Colonic mucosa (tissue), 4 donors: ENCODE results near the gene MEGF10. TPM values are rescaled to one million over a fixed set of nuclear protein-coding genes. Genes with fewer than 3 reads are reported as not detected.

Experiments used
- DNase-seq: peaks from one replicate; pipeline ENCODE4 v3.0.0-alpha.2; 2020
- H3K27ac ChIP-seq: fragments of 200-600 bp; one replicate; pipeline ENCODE4 v1.8.0; 2021
- H3K27me3 ChIP-seq: fragments of 200-600 bp; one replicate; pipeline ENCODE4 v1.8.0; 2021
- H3K36me3 ChIP-seq: fragments of 200-600 bp; one replicate; pipeline ENCODE4 v1.8.0; 2021
- H3K4me1 ChIP-seq: fragments of 200-600 bp; one replicate; pipeline ENCODE4 v1.8.0; 2021; ENCODE audit warnings: mild to moderate bottlenecking
- H3K4me3 ChIP-seq: fragments of 200-600 bp; one replicate; pipeline ENCODE4 v1.8.0; 2021
- H3K9ac ChIP-seq, 2 donors: one replicate each; pipeline ENCODE4 v1.7.0; 2013; ENCODE audit warnings: control low read depth in 2 of 2, low read depth in 2 of 2, low read length in 2 of 2
- H3K9me3 ChIP-seq: fragments of 200-600 bp; one replicate; pipeline ENCODE4 v1.8.0; 2021
- CTCF ChIP-seq: fragments of 200-600 bp; IDR thresholded peaks from one replicate; pipeline ENCODE4 v1.8.0; 2022; ENCODE audit warnings: antibody characterized with exemption, mild to moderate bottlenecking
- intact Hi-C: fragments of 100-400 bp; cut with DNase I; formaldehyde crosslinking; loops from one replicate; pipeline ENCODE4 v1.14.1; 2022
- total RNA-seq, 2 donors: library from RNA; stranded (reverse); fragmentation: NEBNext Ultra II Directional in 1 of 2; extraction: Animal tissue kit (Norgen Biotek cat#: 25700) in 1 of 2; gene quantifications; one replicate each; pipeline ENCODE4 v1.2.1, GENCODE V29; 2021
- donor health status: healthy.
- donor health status: DM: no; HTN: no; CAD: no.
- donor health status: DM: no; HTN: no; CAD: no.

The MEGF10 gene
- total RNA-seq, 2 donors from 2014 or later = 0.35 to 0.88 TPM

GRCh38 chr5:127326431-127326830 is 35.8 kb downstream of the MEGF10 start:
- Histone ChIP-seq H3K9me3 (no peaks in the 10 kb centered on the region), H3K4me1 (no peaks in the 10 kb centered on the region), H3K27me3 (no peaks in the 10 kb centered on the region), H3K4me3 (no peak overlapping the region), H3K9ac (no peak overlapping the region), H3K27ac (no peak overlapping the region), H3K36me3 (no peaks in the 10 kb centered on the region)
- intact Hi-C loops = no loop called here
- DNase-seq = no peak
- TF ChIP-seq CTCF = no peak

- no peak for DNase-seq
These were observed 36.6 kb downstream of the MEGF10 start for GRCh38 chr5:127326976-127327755.

GRCh38 chr5:127330116-127330515 is 39.5 kb downstream of the MEGF10 start:
- no peak overlapping the region for H3K4me3 ChIP-seq

More at GRCh38 chr5:127326976-127327755, 36.6 kb downstream of the MEGF10 start:
- Histone ChIP-seq H3K4me1 (no peaks in the 10 kb centered on the region), H3K36me3 (no peaks in the 10 kb centered on the region), H3K4me3 (no peak overlapping the region), H3K9me3 (no peaks in the 10 kb centered on the region), H3K9ac (no peak overlapping the region), H3K27me3 (no peaks in the 10 kb centered on the region), H3K27ac (no peak overlapping the region)
- no peak for TF ChIP-seq CTCF
- intact Hi-C loops = no loop called here

GRCh38 chr5:127331890-127332649 is 41.5 kb downstream of the MEGF10 start:
- H3K27ac ChIP-seq = no peak overlapping the region
- no peak for TF ChIP-seq CTCF
- intact Hi-C loops = no loop called here
- no peak for DNase-seq
- H3K9ac ChIP-seq = no peak overlapping the region
- H3K4me3 ChIP-seq = no peak overlapping the region
- H3K36me3 ChIP-seq = no peaks in the 10 kb centered on the region
- H3K27me3 ChIP-seq = no peaks in the 10 kb centered on the region
- H3K9me3 ChIP-seq = no peaks in the 10 kb centered on the region
- no peaks in the 10 kb centered on the region for H3K4me1 ChIP-seq

More at GRCh38 chr5:127330116-127330515, 39.5 kb downstream of the MEGF10 start:
- no peak for TF ChIP-seq CTCF
- no peak for DNase-seq
- no peaks in the 10 kb centered on the region for H3K4me1 ChIP-seq
- H3K9me3 ChIP-seq = no peaks in the 10 kb centered on the region
- H3K36me3 ChIP-seq = no peaks in the 10 kb centered on the region
- H3K27me3 ChIP-seq = no peaks in the 10 kb centered on the region
- intact Hi-C loops = no loop called here
- H3K27ac ChIP-seq = no peak overlapping the region
- H3K9ac ChIP-seq = no peak overlapping the region

GRCh38 chr5:127333483-127333882 is 42.9 kb downstream of the MEGF10 start:
- H3K36me3 ChIP-seq = no peaks in the 10 kb centered on the region
- DNase-seq = no peak
- H3K9me3 ChIP-seq = no peaks in the 10 kb centered on the region
- H3K4me3 ChIP-seq = no peak overlapping the region
- intact Hi-C loops = no loop called here
- H3K27ac ChIP-seq = no peak overlapping the region
- no peaks in the 10 kb centered on the region for H3K4me1 ChIP-seq
- no peaks in the 10 kb centered on the region for H3K27me3 ChIP-seq
- TF ChIP-seq CTCF = no peak
- no peak overlapping the region for H3K9ac ChIP-seq
